Stimulated activated CD8-positive, alpha-beta memory T cell treated with anti-CD3 and anti-CD28 coated beads, Interleukin-4, amount 100 ng/mL, for 4 hours (primary cell): Measurements from ENCODE around the gene PGRMC2.
"Not testable (repeated sequence)": the region's sequence is repeated elsewhere in the genome, so short reads cannot be mapped to it uniquely, and the experiment has no call there.

ENCODE experiments used
- DNase-seq, 2 donors: peaks; one replicate each; pipeline ENCODE4 v3.0.0-alpha.2; 2020; ENCODE audit warnings: low read depth in 2 of 2, low spot score in 1 of 2

The PGRMC2 gene

GRCh38 chr4:128268970-128269369, 18.6 kb downstream of the PGRMC2 start:
- DNase-seq, result no peak

- no peak for DNase-seq
Observed at GRCh38 chr4:128267745-128268144, 19.9 kb downstream of the PGRMC2 start.

GRCh38 chr4:128267171-128267570, 20.4 kb downstream of the PGRMC2 start:
- not testable (repeated sequence) for DNase-seq

GRCh38 chr4:128265550-128265949, 22.1 kb downstream of the PGRMC2 start:
- DNase-seq, result not testable (repeated sequence)

- DNase-seq, result not testable (repeated sequence)
Observed at GRCh38 chr4:128259889-128260288, 27.7 kb downstream of the PGRMC2 start.

GRCh38 chr4:128258166-128258565, 29.4 kb downstream of the PGRMC2 start:
- not testable (repeated sequence) for DNase-seq

GRCh38 chr4:128256539-128256938, 31.1 kb downstream of the PGRMC2 start:
- no peak for DNase-seq

- DNase-seq, result no peak
Observed at GRCh38 chr4:128255906-128256305, 31.7 kb downstream of the PGRMC2 start.

- DNase-seq, result no peak
Observed at GRCh38 chr4:128249787-128250668, 37.6 kb downstream of the PGRMC2 start.

GRCh38 chr4:128247906-128248305, 39.7 kb downstream of the PGRMC2 start:
- DNase-seq, result no peak

- not testable (repeated sequence) for DNase-seq
Observed at GRCh38 chr4:128245391-128245790, 42.2 kb downstream of the PGRMC2 start.

GRCh38 chr4:128244379-128244778, 43.2 kb downstream of the PGRMC2 start:
- no peak for DNase-seq

GRCh38 chr4:128242601-128243000, 45.0 kb downstream of the PGRMC2 start:
- DNase-seq, result no peak

- DNase-seq, result no peak
Observed at GRCh38 chr4:128241981-128242380, 45.6 kb downstream of the PGRMC2 start.

- DNase-seq, result no peak
Observed at GRCh38 chr4:128241425-128241913, 46.1 kb downstream of the PGRMC2 start.

GRCh38 chr4:128241019-128241418, 46.6 kb downstream of the PGRMC2 start:
- DNase-seq, result no peak

GRCh38 chr4:128234836-128235235, 52.8 kb downstream of the PGRMC2 start:
- DNase-seq, result no peak

GRCh38 chr4:128232719-128233118, 54.9 kb downstream of the PGRMC2 start:
- no peak for DNase-seq

GRCh38 chr4:128228845-128229795, 58.5 kb downstream of the PGRMC2 start:
- no peak for DNase-seq

- DNase-seq, result no peak
Observed at GRCh38 chr4:128227991-128228571, 59.5 kb downstream of the PGRMC2 start.

- no peak for DNase-seq
Observed at GRCh38 chr4:128225148-128225547, 62.5 kb downstream of the PGRMC2 start.
